Peyer's patch (tissue), 4 donors: ENCODE results near the gene POPDC2.

ENCODE experiments used
- POLR2A ChIP-seq, 2 donors: fragments of 450-650 bp; IDR thresholded peaks; one replicate each; pipeline ENCODE4 v1.5.1; 2017; ENCODE audit warnings: antibody characterized with exemption in 2 of 2, mild to moderate bottlenecking in 2 of 2, moderate library complexity in 2 of 2
- TF ChIP-seq, protein P1 (sequence below), 6 experiments: fragments of 450-650 bp in 4 of 6; fragments of 200-600 bp in 2 of 6; sonication (generic) in 1 of 6; IDR thresholded peaks; one replicate each; pipeline ENCODE4 v1.5.1; 2017 to 2019; ENCODE audit warnings: antibody characterized with exemption in 6 of 6, mild to moderate bottlenecking in 3 of 6, moderate library complexity in 1 of 6

DNA sequence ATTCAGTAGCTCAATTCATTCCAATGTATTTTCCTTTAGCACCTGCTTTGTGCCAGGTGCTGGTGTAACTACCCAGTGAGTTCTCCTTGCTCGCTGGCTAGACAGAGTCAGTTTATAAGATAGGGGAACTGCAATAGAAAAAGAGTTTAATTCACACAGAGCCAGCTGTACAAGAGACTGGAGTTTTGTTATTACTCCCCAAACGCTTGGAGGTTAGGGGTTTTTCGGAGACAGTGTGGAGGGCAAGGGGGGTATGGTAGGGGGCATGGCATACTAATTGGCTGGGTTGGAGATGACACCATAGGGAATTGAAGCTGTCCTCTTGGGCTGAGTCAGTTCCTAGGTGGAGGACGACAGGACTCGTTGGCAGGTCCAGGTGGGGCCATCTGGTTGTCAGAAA is 37.0 kb upstream of the POPDC2 start:
- TF ChIP-seq, protein P1, sequence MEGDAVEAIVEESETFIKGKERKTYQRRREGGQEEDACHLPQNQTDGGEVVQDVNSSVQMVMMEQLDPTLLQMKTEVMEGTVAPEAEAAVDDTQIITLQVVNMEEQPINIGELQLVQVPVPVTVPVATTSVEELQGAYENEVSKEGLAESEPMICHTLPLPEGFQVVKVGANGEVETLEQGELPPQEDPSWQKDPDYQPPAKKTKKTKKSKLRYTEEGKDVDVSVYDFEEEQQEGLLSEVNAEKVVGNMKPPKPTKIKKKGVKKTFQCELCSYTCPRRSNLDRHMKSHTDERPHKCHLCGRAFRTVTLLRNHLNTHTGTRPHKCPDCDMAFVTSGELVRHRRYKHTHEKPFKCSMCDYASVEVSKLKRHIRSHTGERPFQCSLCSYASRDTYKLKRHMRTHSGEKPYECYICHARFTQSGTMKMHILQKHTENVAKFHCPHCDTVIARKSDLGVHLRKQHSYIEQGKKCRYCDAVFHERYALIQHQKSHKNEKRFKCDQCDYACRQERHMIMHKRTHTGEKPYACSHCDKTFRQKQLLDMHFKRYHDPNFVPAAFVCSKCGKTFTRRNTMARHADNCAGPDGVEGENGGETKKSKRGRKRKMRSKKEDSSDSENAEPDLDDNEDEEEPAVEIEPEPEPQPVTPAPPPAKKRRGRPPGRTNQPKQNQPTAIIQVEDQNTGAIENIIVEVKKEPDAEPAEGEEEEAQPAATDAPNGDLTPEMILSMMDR (IDR thresholded peaks at IDR 0.05): no peak
- no peak for TF ChIP-seq POLR2A (IDR thresholded peaks at IDR 0.05)
